Endothelial cell of umbilical vein (primary cell): ENCODE data around the gene IDI2. TPM values are rescaled to one million over a fixed set of nuclear protein-coding genes. Genes with fewer than 3 reads are reported as not detected.

Source experiments
- BruUV-seq: library from RNA; stranded (reverse); fragments of 400-500 nt; replicated peaks from 2 replicates; lab custom pipeline; 2021; lab: Mats Ljungman, UMichigan
- CTCF ChIA-PET: fragments of 300-600, 350-600 bp; sonication (Branson Sonifier 250); formaldehyde crosslinking; loops from one replicate; lab custom pipeline; 2021; ENCODE audit warnings: antibody characterized with exemption, inconsistent platforms; lab: Charles Lee
- POLR2A ChIA-PET: fragments of 300-600, 350-600 bp; sonication (Branson Sonifier 250); formaldehyde crosslinking; loops from one replicate; lab custom pipeline; 2021; ENCODE audit warnings: antibody characterized with exemption, inconsistent platforms; lab: Charles Lee
- DNase-seq: peaks from one replicate; pipeline ENCODE4 v3.0.0-alpha.2; 2011; ENCODE audit warnings: low read depth, low spot score
- FAIRE-seq: peaks from 2 replicates; lab custom pipeline; 2011; peaks lifted over from hg19 to GRCh38; lab: Jason Lieb, UNC
- H2AFZ ChIP-seq: 2 replicates; pipeline ENCODE4 v1.6.0; 2012; ENCODE audit warnings: low read depth, low read length, control low read depth, inconsistent platforms
- H3K27ac ChIP-seq: 2 replicates; pipeline ENCODE4 v1.5.1; 2011; ENCODE audit warnings: low read depth, mild to moderate bottlenecking, control low read depth, low read length, moderate library complexity; ENCODE audit not compliant: insufficient read depth
- H3K27me3 ChIP-seq, 2 experiments: 2 replicates each; pipeline versions ENCODE4 v1.6.0 to v1.6.1; 2011; ENCODE audit warnings: low read length in 2 of 2, mixed read lengths in 1 of 2; ENCODE audit not compliant: control insufficient read depth in 2 of 2, insufficient read depth in 2 of 2
- H3K36me3 ChIP-seq, 2 experiments: 2 replicates in 1 of 2; 3 replicates in 1 of 2; pipeline ENCODE4 v1.5.1; 2011; ENCODE audit warnings: low read length in 2 of 2, mild to moderate bottlenecking in 1 of 2, moderate library complexity in 1 of 2; ENCODE audit not compliant: control insufficient read depth in 2 of 2, insufficient read depth in 2 of 2; ENCODE audit errors: extremely low read depth in 1 of 2
- H3K4me1 ChIP-seq: 3 replicates; pipeline ENCODE4 v1.5.1; 2011; ENCODE audit warnings: mild to moderate bottlenecking, low read length; ENCODE audit not compliant: control insufficient read depth, insufficient read depth; ENCODE audit errors: extremely low read depth
- H3K4me2 ChIP-seq: 2 replicates; pipeline ENCODE4 v1.6.1; 2011; ENCODE audit warnings: low read length, control low read depth, mixed read lengths; ENCODE audit not compliant: insufficient read depth
- H3K4me3 ChIP-seq, 3 experiments: fragments of 200-600 bp in 1 of 3; sonication (generic), shearing (Covaris generic) in 1 of 3; replicated peaks in 1 of 3; 2 replicates each; pipeline ENCODE4 v1.5.1; 2011 to 2016; ENCODE audit warnings: control low read depth in 3 of 3, low read length in 3 of 3, mild to moderate bottlenecking in 2 of 3, inconsistent platforms in 1 of 3, low read depth in 1 of 3, moderate library complexity in 1 of 3; ENCODE audit not compliant: insufficient read depth in 1 of 3
- H3K79me2 ChIP-seq: 2 replicates; pipeline ENCODE4 v1.6.0; 2012; ENCODE audit warnings: low read length, inconsistent platforms; ENCODE audit not compliant: control insufficient read depth, insufficient read depth
- H3K9ac ChIP-seq: replicated peaks from 2 replicates; pipeline ENCODE3; 2011; ENCODE audit warnings: low read length, control low read depth; ENCODE audit not compliant: insufficient read depth; ENCODE audit errors: extremely low read depth
- H3K9me1 ChIP-seq: replicated peaks from 3 replicates; pipeline ENCODE4 v1.6.0; 2011; ENCODE audit warnings: mild to moderate bottlenecking, low read length; ENCODE audit not compliant: control insufficient read depth, insufficient read depth; ENCODE audit errors: extremely low read depth
- H3K9me3 ChIP-seq: replicated peaks from 2 replicates; pipeline ENCODE4 v1.5.1; 2012; ENCODE audit warnings: low read length, inconsistent platforms; ENCODE audit not compliant: control insufficient read depth, insufficient read depth
- H4K20me1 ChIP-seq: replicated peaks from 2 replicates; pipeline ENCODE3; 2011; ENCODE audit warnings: mild to moderate bottlenecking, low read length; ENCODE audit not compliant: control insufficient read depth, insufficient read depth; ENCODE audit errors: extremely low read depth
- EZH2 ChIP-seq: IDR thresholded peaks from 2 replicates; pipeline ENCODE4 v1.6.1; 2012; ENCODE audit warnings: borderline replicate concordance, low read depth, mild to moderate bottlenecking, moderate library complexity, low read length, inconsistent platforms; ENCODE audit not compliant: severe bottlenecking
- FOS ChIP-seq: IDR thresholded peaks from 2 replicates; pipeline ENCODE4 v1.6.1; 2011; ENCODE audit warnings: mild to moderate bottlenecking, low read length, moderate library complexity, borderline replicate concordance; ENCODE audit not compliant: insufficient read depth
- GATA2 ChIP-seq: IDR thresholded peaks from 2 replicates; pipeline ENCODE4 v1.7.0; 2011; ENCODE audit warnings: low read depth, mild to moderate bottlenecking, moderate library complexity, mixed read lengths, low read length; ENCODE audit not compliant: insufficient read length, insufficient read depth
- JUN ChIP-seq: IDR thresholded peaks from 2 replicates; pipeline ENCODE4 v1.6.1; 2011; ENCODE audit warnings: borderline replicate concordance, low read depth; ENCODE audit not compliant: insufficient read length, insufficient read depth
- MAX ChIP-seq: IDR thresholded peaks from 2 replicates; pipeline ENCODE4 v1.6.1; 2011; ENCODE audit not compliant: insufficient read depth, insufficient read length
- MYC ChIP-seq: IDR thresholded peaks from one replicate; pipeline ENCODE4 v1.6.1; 2011; ENCODE audit warnings: mild to moderate bottlenecking, low read depth, low read length
- POLR2A ChIP-seq: IDR thresholded peaks from 2 replicates; pipeline ENCODE4 v1.6.1; 2012; ENCODE audit warnings: low read depth, mild to moderate bottlenecking, control low read depth, low read length
- POLR2AphosphoS5 ChIP-seq: IDR thresholded peaks from 2 replicates; pipeline ENCODE4 v1.6.1; 2012; ENCODE audit warnings: low read depth, mild to moderate bottlenecking, control low read depth, low read length, moderate library complexity; ENCODE audit not compliant: insufficient read depth
- dilution Hi-C: fragments of 300-500 bp; cut with MboI; formaldehyde crosslinking; loops from one replicate; pipeline ENCODE4 v1.15.0; 2019; ENCODE audit warnings: low sequenced_read_pairs; ENCODE audit not compliant: extremely low pct_ligation_motif_present
- intact Hi-C: fragments of 100-400 bp; cut with micrococcal nuclease; formaldehyde crosslinking; loops from one replicate; pipeline ENCODE4 v1.10.0; 2022
- polyA plus RNA-seq, 4 experiments: library from polyadenylated mRNA; depleted of rRNA in 3 of 4; stranded (reverse) in 3 of 4; unstranded in 1 of 4; fragments of >200 nt; gene quantifications; 2 replicates each; pipeline versions ENCODE4 v1.2.1 to v1.2.3, GENCODE V29; 2011 to 2012; ENCODE audit warnings: missing spikeins in 1 of 4
- total RNA-seq: library from RNA; stranded (reverse); gene quantifications from 2 replicates; pipeline ENCODE4 v1.2.3, GENCODE V29; 2021
- TF ChIP-seq, protein P1 (sequence below), 2 donors: IDR thresholded peaks; 1 replicate in 1 of 2; 2 replicates in 1 of 2; pipeline ENCODE4 v1.5.1; 2011; ENCODE audit warnings: low read length in 2 of 2, mild to moderate bottlenecking in 2 of 2, moderate library complexity in 2 of 2, control low read depth in 1 of 2, inconsistent platforms in 1 of 2, low read depth in 1 of 2; ENCODE audit not compliant: insufficient read depth in 1 of 2; ENCODE audit errors: extremely low read depth in 1 of 2

The IDI2 gene
- total and polyA plus RNA-seq, 2 donors (not counting 3 experiments of a cell fraction or from before 2014, with no cell fraction given), result not detected

- H3K27me3 ChIP-seq, result no peaks in the 10 kb centered on the region
- no peak overlapping the region for H3K4me2 ChIP-seq
- POLR2A ChIA-PET, result no interaction called here
- no peak overlapping the region for H3K27ac ChIP-seq
- no peak overlapping the region for H3K9ac ChIP-seq
- dilution Hi-C loops (no loop called here), intact Hi-C loops (no loop called here)
- DNase-seq (no peak), FAIRE-seq (no peak)
- H3K79me2 ChIP-seq, result peaks cover 11% of the 10 kb centered on the region
- no peaks in the 10 kb centered on the region for H3K9me3 ChIP-seq
- CTCF ChIA-PET, result no interaction called here
- no peak overlapping the region for H3K4me3 ChIP-seq
- no peaks in the 10 kb centered on the region for H3K9me1 ChIP-seq
- H3K4me1 ChIP-seq, result no peaks in the 10 kb centered on the region
- H4K20me1 ChIP-seq, result no peaks in the 10 kb centered on the region
- BruUV-seq, result no TSS peak
- no peak for TF ChIP-seq FOS
- no peak for TF ChIP-seq POLR2A
- TF ChIP-seq, protein P1, sequence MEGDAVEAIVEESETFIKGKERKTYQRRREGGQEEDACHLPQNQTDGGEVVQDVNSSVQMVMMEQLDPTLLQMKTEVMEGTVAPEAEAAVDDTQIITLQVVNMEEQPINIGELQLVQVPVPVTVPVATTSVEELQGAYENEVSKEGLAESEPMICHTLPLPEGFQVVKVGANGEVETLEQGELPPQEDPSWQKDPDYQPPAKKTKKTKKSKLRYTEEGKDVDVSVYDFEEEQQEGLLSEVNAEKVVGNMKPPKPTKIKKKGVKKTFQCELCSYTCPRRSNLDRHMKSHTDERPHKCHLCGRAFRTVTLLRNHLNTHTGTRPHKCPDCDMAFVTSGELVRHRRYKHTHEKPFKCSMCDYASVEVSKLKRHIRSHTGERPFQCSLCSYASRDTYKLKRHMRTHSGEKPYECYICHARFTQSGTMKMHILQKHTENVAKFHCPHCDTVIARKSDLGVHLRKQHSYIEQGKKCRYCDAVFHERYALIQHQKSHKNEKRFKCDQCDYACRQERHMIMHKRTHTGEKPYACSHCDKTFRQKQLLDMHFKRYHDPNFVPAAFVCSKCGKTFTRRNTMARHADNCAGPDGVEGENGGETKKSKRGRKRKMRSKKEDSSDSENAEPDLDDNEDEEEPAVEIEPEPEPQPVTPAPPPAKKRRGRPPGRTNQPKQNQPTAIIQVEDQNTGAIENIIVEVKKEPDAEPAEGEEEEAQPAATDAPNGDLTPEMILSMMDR (IDR thresholded peaks at IDR 0.05; ENCODE audit: extremely low read depth in 1 of 2, insufficient read depth in 1 of 2, low read depth in 1 of 2, low read length in 2 of 2), result no peak
- no peak overlapping the region for H2AFZ ChIP-seq
- H3K36me3 ChIP-seq, result peaks cover 30 to 57% of the 10 kb centered on the region in 2 experiments
Measured at GRCh38 chr10:1007583-1007982, 18.1 kb downstream of the IDI2 start.

GRCh38 chr10:1006573-1006972 lies 19.1 kb downstream of the IDI2 start:
- H2AFZ ChIP-seq, result no peak overlapping the region
- no peaks in the 10 kb centered on the region for H3K4me1 ChIP-seq
- POLR2A ChIA-PET, result no interaction called here
- TF ChIP-seq EZH2 (no peak), MAX (no peak), GATA2 (no peak), POLR2A (no peak), MYC (no peak), JUN (no peak), POLR2AphosphoS5 (no peak), FOS (no peak)
- TF ChIP-seq, protein P1 (IDR thresholded peaks at IDR 0.05; ENCODE audit: extremely low read depth in 1 of 2, insufficient read depth in 1 of 2, low read depth in 1 of 2, low read length in 2 of 2), result no peak
- peaks cover 31 to 50% of the 10 kb centered on the region in 2 experiments for H3K36me3 ChIP-seq
- H3K9me1 ChIP-seq, result no peaks in the 10 kb centered on the region
- peaks cover 19% of the 10 kb centered on the region for H3K79me2 ChIP-seq
- no peaks in the 10 kb centered on the region for H3K9me3 ChIP-seq
- dilution Hi-C loops (no loop called here), intact Hi-C loops (no loop called here)
- CTCF ChIA-PET, result no interaction called here
- H3K9ac ChIP-seq, result no peak overlapping the region
- DNase-seq, result no peak
- FAIRE-seq, result no peak
- H4K20me1 ChIP-seq, result no peaks in the 10 kb centered on the region
- H3K27me3 ChIP-seq, result no peaks in the 10 kb centered on the region
- no TSS peak for BruUV-seq
- no peak overlapping the region for H3K4me2 ChIP-seq
- H3K4me3 ChIP-seq, result no peak overlapping the region
- no peak overlapping the region for H3K27ac ChIP-seq
